ENCODE results near the gene KIF20B. TPM values are rescaled to one million over a fixed set of nuclear protein-coding genes. Genes with fewer than 3 reads are reported as not detected.

Gene KIF20B
- total RNA-seq, 1 donor from 2014 or later, result 7.2 TPM

DNA sequence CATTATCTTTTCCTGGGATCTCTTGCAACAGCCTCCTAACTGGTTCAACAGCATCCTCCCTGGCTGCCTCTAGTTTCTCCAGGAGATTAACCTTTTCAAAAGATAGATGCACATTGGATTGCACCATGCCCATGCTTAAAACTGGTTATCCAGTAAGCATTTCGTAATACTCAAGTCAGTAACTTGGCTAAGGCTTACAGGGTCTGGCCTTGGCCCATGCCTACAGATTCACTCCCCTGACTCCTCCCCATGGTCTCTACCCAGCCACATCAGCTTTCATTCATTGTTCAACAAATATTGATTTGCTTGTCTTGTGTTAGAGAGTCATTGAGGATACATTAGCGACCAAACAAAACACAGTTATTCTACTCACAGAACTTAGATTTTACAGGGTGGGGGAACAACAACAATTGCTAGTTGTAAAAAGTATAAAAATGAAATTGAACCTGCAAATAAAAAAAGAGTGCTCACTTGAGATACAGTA, 1.8 kb upstream of the KIF20B start:
- no peaks in the 10 kb centered on the region for H3K27me3 Mint-ChIP-seq (ENCODE audit: low read depth)
- H3K36me3 Mint-ChIP-seq (ENCODE audit: low read depth), result peaks cover 2% of the 10 kb centered on the region
- no peak for DNase-seq (ENCODE audit: low spot score)
- H3K4me3 Mint-ChIP-seq (ENCODE audit: unreplicated experiment), result no peak overlapping the region
- H3K9me3 Mint-ChIP-seq (ENCODE audit: low read depth), result no peaks in the 10 kb centered on the region
- peaks cover 37% of the 10 kb centered on the region for H3K4me1 Mint-ChIP-seq (ENCODE audit: low read depth)
- no peak overlapping the region for H3K27ac Mint-ChIP-seq (ENCODE audit: unreplicated experiment)
- TF ChIP-seq CTCF (IDR thresholded peaks at IDR 0.05), result no peak

- H3K27me3 Mint-ChIP-seq (ENCODE audit: low read depth), result no peaks in the 10 kb centered on the region
- peak overlapping the region; percentile 98 for H3K27ac Mint-ChIP-seq (ENCODE audit: unreplicated experiment)
- no peak for TF ChIP-seq CTCF (IDR thresholded peaks at IDR 0.05)
- H3K4me1 Mint-ChIP-seq (ENCODE audit: low read depth), result peaks cover 30% of the 10 kb centered on the region
- H3K36me3 Mint-ChIP-seq (ENCODE audit: low read depth), result peaks cover 1% of the 10 kb centered on the region
- H3K4me3 Mint-ChIP-seq (ENCODE audit: unreplicated experiment), result peak overlapping the region; percentile 97
- DNase-seq (ENCODE audit: low spot score), result no peak
- H3K9me3 Mint-ChIP-seq (ENCODE audit: low read depth), result no peaks in the 10 kb centered on the region
Observed at GRCh38 chr10:89700923-89701241, 508 bp upstream of the KIF20B start.

GRCh38 chr10:89702121-89702480, 711 bp downstream of the KIF20B start:
- Mint-ChIP-seq H3K4me3 (ENCODE audit: unreplicated experiment) (peak overlapping the region; percentile 97), H3K9me3 (ENCODE audit: low read depth) (no peaks in the 10 kb centered on the region), H3K27me3 (ENCODE audit: low read depth) (no peaks in the 10 kb centered on the region), H3K27ac (ENCODE audit: unreplicated experiment) (peak overlapping the region; percentile 98), H3K4me1 (ENCODE audit: low read depth) (peaks cover 33% of the 10 kb centered on the region), H3K36me3 (ENCODE audit: low read depth) (no peaks in the 10 kb centered on the region)
- TF ChIP-seq CTCF (IDR thresholded peaks at IDR 0.05), result no peak
- no peak for DNase-seq (ENCODE audit: low spot score)

GRCh38 chr10:89705466-89705865, 4.1 kb downstream of the KIF20B start:
- H3K27me3 Mint-ChIP-seq (ENCODE audit: low read depth), result no peaks in the 10 kb centered on the region
- no peak for TF ChIP-seq CTCF (IDR thresholded peaks at IDR 0.05)
- H3K27ac Mint-ChIP-seq (ENCODE audit: unreplicated experiment), result no peak overlapping the region
- H3K4me1 Mint-ChIP-seq (ENCODE audit: low read depth), result peaks cover 30% of the 10 kb centered on the region
- no peak overlapping the region for H3K4me3 Mint-ChIP-seq (ENCODE audit: unreplicated experiment)
- H3K9me3 Mint-ChIP-seq (ENCODE audit: low read depth), result no peaks in the 10 kb centered on the region
- H3K36me3 Mint-ChIP-seq (ENCODE audit: low read depth), result no peaks in the 10 kb centered on the region
- no peak for DNase-seq (ENCODE audit: low spot score)

DNA sequence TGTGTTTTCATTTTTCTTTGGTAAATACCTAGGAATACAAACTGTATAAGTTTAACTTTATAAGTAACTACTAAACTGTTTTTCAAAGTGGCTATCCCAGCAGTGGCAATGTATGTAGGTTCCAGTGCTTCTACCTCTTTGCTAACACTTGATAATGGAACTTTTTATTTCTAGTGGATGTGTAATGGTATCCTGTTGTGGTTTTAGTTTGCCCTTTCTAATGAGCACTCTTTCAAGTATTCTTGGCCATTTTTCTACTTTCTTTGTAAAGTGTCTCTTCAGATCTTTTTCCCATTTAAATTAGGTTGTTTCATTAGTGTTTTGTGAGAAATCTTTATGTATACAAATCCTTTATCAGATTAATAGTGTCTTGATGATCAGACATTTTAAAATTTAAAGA, 4.6 kb downstream of the KIF20B start:
- no peak for DNase-seq (ENCODE audit: low spot score)
- no peaks in the 10 kb centered on the region for H3K36me3 Mint-ChIP-seq (ENCODE audit: low read depth)
- H3K9me3 Mint-ChIP-seq (ENCODE audit: low read depth), result no peaks in the 10 kb centered on the region
- H3K27ac Mint-ChIP-seq (ENCODE audit: unreplicated experiment), result no peak overlapping the region
- TF ChIP-seq CTCF (IDR thresholded peaks at IDR 0.05), result no peak
- no peak overlapping the region for H3K4me3 Mint-ChIP-seq (ENCODE audit: unreplicated experiment)
- no peaks in the 10 kb centered on the region for H3K27me3 Mint-ChIP-seq (ENCODE audit: low read depth)
- H3K4me1 Mint-ChIP-seq (ENCODE audit: low read depth), result peaks cover 27% of the 10 kb centered on the region
